KMS-11 (cell line): ENCODE data around the gene FHIT.

Experiments used
- H2AFZ ChIP-seq: fragments of 200-600 bp; sonication (generic); 2 replicates; pipeline ENCODE4 v1.6.1; 2016; ENCODE audit warnings: antibody characterized with exemption, mixed run types, low read depth
- H3K27ac ChIP-seq: fragments of 200-600 bp; sonication (generic); 2 replicates; pipeline ENCODE4 v1.6.1; 2016; ENCODE audit warnings: mild to moderate bottlenecking, mixed run types
- H3K27me3 ChIP-seq: fragments of 200-600 bp; sonication (generic); 2 replicates; pipeline ENCODE4 v1.6.1; 2017; ENCODE audit warnings: mild to moderate bottlenecking, low read depth, mixed run types, moderate library complexity; ENCODE audit not compliant: insufficient read depth
- H3K36me3 ChIP-seq: fragments of 200-600 bp; sonication (generic); 2 replicates; pipeline ENCODE4 v1.6.1; 2017; ENCODE audit warnings: mild to moderate bottlenecking, mixed run types; ENCODE audit not compliant: insufficient read depth
- H3K4me1 ChIP-seq: fragments of 200-600 bp; sonication (generic); 2 replicates; pipeline ENCODE4 v1.6.1; 2016; ENCODE audit warnings: mild to moderate bottlenecking, low read depth, mixed run types; ENCODE audit not compliant: poor library complexity, severe bottlenecking
- H3K4me2 ChIP-seq: fragments of 200-600 bp; sonication (generic); 2 replicates; pipeline ENCODE4 v1.7.0; 2016; ENCODE audit warnings: mild to moderate bottlenecking, mixed run types
- H3K4me3 ChIP-seq: fragments of 200-600 bp; sonication (generic); IDR thresholded peaks from 2 replicates; pipeline ENCODE4 v1.6.1; 2017; ENCODE audit warnings: low read depth, low read length, mixed read lengths; ENCODE audit not compliant: insufficient read depth
- H3K79me2 ChIP-seq: fragments of 200-600 bp; sonication (generic); 2 replicates; pipeline ENCODE4 v1.6.1; 2016; ENCODE audit warnings: low read depth, mixed run types; ENCODE audit not compliant: insufficient read depth
- H3K9ac ChIP-seq: fragments of 200-600 bp; sonication (generic); 2 replicates; pipeline ENCODE4 v1.6.1; 2016; ENCODE audit warnings: mild to moderate bottlenecking, mixed run types
- H4K20me1 ChIP-seq: fragments of 200-600 bp; sonication (generic); 2 replicates; pipeline ENCODE4 v1.6.1; 2016; ENCODE audit warnings: mild to moderate bottlenecking, mixed run types; ENCODE audit not compliant: insufficient read depth
- TF ChIP-seq, protein P1 (sequence below): fragments of 200-600 bp; sonication (generic); conservative IDR thresholded peaks from 2 replicates; pipeline ENCODE4 v1.6.1; 2017; ENCODE audit warnings: low read depth, mild to moderate bottlenecking, antibody characterized with exemption, low read length, moderate library complexity, mixed read lengths

The FHIT gene

DNA sequence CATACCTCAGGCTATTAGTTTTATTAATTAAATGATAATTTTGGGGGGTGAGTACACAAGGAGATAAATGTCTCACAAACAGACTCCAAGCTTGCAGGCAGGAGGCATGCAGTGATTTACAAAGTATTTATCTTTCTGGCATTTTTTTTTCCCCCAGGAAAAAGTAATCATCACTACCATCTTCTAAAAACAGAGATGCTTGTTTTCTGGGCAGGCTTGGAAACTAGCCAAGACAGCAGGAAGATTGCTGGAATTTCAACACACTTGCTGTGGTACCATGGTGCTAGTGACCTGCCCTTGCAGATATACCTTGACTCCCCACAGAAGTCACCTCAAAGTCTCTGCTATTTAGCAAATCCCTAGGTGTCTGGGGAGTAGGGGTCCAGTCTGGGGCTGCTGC, 1468.6 kb downstream of the FHIT start:
- TF ChIP-seq, protein P1, sequence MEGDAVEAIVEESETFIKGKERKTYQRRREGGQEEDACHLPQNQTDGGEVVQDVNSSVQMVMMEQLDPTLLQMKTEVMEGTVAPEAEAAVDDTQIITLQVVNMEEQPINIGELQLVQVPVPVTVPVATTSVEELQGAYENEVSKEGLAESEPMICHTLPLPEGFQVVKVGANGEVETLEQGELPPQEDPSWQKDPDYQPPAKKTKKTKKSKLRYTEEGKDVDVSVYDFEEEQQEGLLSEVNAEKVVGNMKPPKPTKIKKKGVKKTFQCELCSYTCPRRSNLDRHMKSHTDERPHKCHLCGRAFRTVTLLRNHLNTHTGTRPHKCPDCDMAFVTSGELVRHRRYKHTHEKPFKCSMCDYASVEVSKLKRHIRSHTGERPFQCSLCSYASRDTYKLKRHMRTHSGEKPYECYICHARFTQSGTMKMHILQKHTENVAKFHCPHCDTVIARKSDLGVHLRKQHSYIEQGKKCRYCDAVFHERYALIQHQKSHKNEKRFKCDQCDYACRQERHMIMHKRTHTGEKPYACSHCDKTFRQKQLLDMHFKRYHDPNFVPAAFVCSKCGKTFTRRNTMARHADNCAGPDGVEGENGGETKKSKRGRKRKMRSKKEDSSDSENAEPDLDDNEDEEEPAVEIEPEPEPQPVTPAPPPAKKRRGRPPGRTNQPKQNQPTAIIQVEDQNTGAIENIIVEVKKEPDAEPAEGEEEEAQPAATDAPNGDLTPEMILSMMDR: no peak
- Histone ChIP-seq H3K4me3 (no peak overlapping the region), H2AFZ (no peak overlapping the region), H3K4me1 (no peaks in the 10 kb centered on the region), H4K20me1 (no peaks in the 10 kb centered on the region), H3K4me2 (no peak overlapping the region), H3K36me3 (no peaks in the 10 kb centered on the region), H3K27ac (no peak overlapping the region), H3K27me3 (no peaks in the 10 kb centered on the region), H3K79me2 (no peaks in the 10 kb centered on the region), H3K9ac (no peak overlapping the region)

DNA sequence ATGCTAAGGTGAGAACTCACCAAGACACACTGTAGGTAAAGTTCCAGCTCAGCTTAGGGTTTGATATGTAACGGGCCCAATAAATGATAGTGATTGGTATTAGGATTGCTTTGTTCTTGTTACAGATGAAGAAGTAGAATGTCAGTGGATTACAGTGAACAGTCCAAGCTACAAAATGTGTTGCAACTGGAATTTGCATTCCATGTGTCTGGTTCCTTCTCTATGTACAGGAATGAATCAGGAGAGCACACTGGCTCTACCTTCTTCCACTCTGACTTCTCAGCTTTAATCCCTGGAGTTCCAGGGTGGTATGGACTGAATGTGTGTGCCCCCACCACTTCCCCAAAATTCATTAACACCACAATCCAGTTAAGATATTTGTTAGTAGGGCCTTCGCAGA, 1471.0 kb downstream of the FHIT start:
- H3K27ac ChIP-seq: no peak overlapping the region
- no peaks in the 10 kb centered on the region for H3K79me2 ChIP-seq
- H3K4me1 ChIP-seq: no peaks in the 10 kb centered on the region
- no peak overlapping the region for H3K4me3 ChIP-seq
- no peaks in the 10 kb centered on the region for H3K36me3 ChIP-seq
- no peaks in the 10 kb centered on the region for H3K27me3 ChIP-seq
- no peak overlapping the region for H3K9ac ChIP-seq
- no peaks in the 10 kb centered on the region for H4K20me1 ChIP-seq
- no peak overlapping the region for H3K4me2 ChIP-seq
- H2AFZ ChIP-seq: no peak overlapping the region
- TF ChIP-seq, protein P1: no peak

DNA sequence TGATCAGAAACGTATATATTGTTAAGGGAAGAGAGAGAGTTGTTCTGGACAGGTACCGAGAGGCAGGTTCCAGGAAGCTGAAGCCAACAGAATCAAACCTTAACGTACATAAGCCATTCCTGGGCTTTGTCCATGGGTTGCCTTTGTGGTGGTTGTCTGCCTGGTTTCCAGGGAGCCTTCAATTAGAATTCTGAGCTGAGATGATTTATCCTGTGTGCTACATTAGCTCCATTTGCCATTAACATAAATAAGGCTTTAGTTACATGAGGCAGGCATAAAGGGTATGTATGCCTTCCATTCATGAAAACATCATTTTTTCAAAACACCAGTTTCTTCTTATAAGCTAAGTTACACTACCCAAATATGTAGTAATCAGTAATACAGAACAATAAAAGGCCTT, 1472.0 kb downstream of the FHIT start:
- no peak overlapping the region for H2AFZ ChIP-seq
- no peaks in the 10 kb centered on the region for H3K36me3 ChIP-seq
- H3K9ac ChIP-seq: no peak overlapping the region
- no peaks in the 10 kb centered on the region for H4K20me1 ChIP-seq
- no peak overlapping the region for H3K4me2 ChIP-seq
- TF ChIP-seq, protein P1: no peak
- no peaks in the 10 kb centered on the region for H3K27me3 ChIP-seq
- no peaks in the 10 kb centered on the region for H3K4me1 ChIP-seq
- no peak overlapping the region for H3K27ac ChIP-seq
- H3K4me3 ChIP-seq: no peak overlapping the region
- H3K79me2 ChIP-seq: no peaks in the 10 kb centered on the region

DNA sequence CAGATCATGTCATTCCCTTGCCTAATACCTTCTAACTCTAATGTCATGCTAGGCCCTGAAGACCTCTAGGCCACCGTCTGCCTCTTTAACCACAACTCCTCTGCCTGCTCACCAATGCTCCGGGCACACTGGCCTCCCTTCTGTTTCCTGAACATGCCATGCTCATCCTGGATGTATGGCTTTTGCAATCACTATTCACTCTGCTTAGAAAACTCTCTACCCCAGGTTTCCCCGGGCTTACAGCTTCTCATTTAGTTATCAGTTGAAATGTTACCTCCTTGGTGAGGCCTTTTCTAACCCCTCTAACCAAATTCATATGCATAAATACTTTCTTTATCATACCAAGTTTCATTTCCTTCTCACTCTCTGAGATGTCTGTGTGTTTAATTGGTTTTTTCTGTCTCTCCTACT, 1473.6 kb downstream of the FHIT start:
- no peak overlapping the region for H3K4me2 ChIP-seq
- TF ChIP-seq, protein P1: no peak
- no peak overlapping the region for H3K9ac ChIP-seq
- no peak overlapping the region for H3K27ac ChIP-seq
- H3K27me3 ChIP-seq: no peaks in the 10 kb centered on the region
- H2AFZ ChIP-seq: no peak overlapping the region
- no peak overlapping the region for H3K4me3 ChIP-seq
- no peaks in the 10 kb centered on the region for H4K20me1 ChIP-seq
- no peaks in the 10 kb centered on the region for H3K79me2 ChIP-seq
- no peaks in the 10 kb centered on the region for H3K4me1 ChIP-seq
- H3K36me3 ChIP-seq: no peaks in the 10 kb centered on the region
